Measurements from ENCODE around the gene COPG2. TPM values are rescaled to one million over a fixed set of nuclear protein-coding genes. Genes with fewer than 3 reads are reported as not detected.
"Not testable (repeated sequence)": the region's sequence is repeated elsewhere in the genome, so short reads cannot be mapped to it uniquely, and the experiment has no call there.

The COPG2 gene
- total RNA-seq, 1 experiment from 2014 or later: 13.9 TPM

GRCh38 chr7:130575110-130575509, 93.4 kb downstream of the COPG2 start:
- H3K27ac Mint-ChIP-seq (ENCODE audit: unreplicated experiment); H3K36me3 Mint-ChIP-seq (ENCODE audit: insufficient read depth, unreplicated experiment); H3K27me3 Mint-ChIP-seq (ENCODE audit: insufficient read depth, unreplicated experiment); H3K4me1 ChIP-seq; H3K4me1 Mint-ChIP-seq (ENCODE audit: low read depth, unreplicated experiment); intact Hi-C loops (cut with micrococcal nuclease; ENCODE audit: unreplicated experiment); BruUV-seq (replicated peaks); H3K4me3 Mint-ChIP-seq (ENCODE audit: unreplicated experiment); H3K4me3 ChIP-seq (ENCODE audit: low read depth, low read length); DNase-seq; H3K9me3 ChIP-seq; H3K36me3 ChIP-seq (ENCODE audit: control insufficient read depth, insufficient read depth, low read length); H3K27me3 ChIP-seq (replicated peaks; ENCODE audit: control insufficient read depth, insufficient read depth, low read length); POLR2A ChIA-PET: not testable (repeated sequence)
- H3K9me3 Mint-ChIP-seq (ENCODE audit: unreplicated experiment): peaks cover 21% of the 10 kb centered on the region
- CTCF ChIA-PET: interaction anchor here (0.7 kb wide), 1 partner anchor 23 kb away, joined by 3 read pairs; no protein-coding TSS in a partner anchor

- H3K4me1 ChIP-seq; BruUV-seq (replicated peaks); H3K4me1 Mint-ChIP-seq (ENCODE audit: low read depth, unreplicated experiment); H3K27ac Mint-ChIP-seq (ENCODE audit: unreplicated experiment); intact Hi-C loops (cut with micrococcal nuclease; ENCODE audit: unreplicated experiment); CTCF ChIA-PET; H3K36me3 ChIP-seq (ENCODE audit: control insufficient read depth, insufficient read depth, low read length); H3K4me3 ChIP-seq (ENCODE audit: low read depth, low read length); H3K9me3 ChIP-seq; POLR2A ChIA-PET; H3K27me3 ChIP-seq (replicated peaks; ENCODE audit: control insufficient read depth, insufficient read depth, low read length); H3K36me3 Mint-ChIP-seq (ENCODE audit: insufficient read depth, unreplicated experiment); H3K27me3 Mint-ChIP-seq (ENCODE audit: insufficient read depth, unreplicated experiment); DNase-seq; H3K4me3 Mint-ChIP-seq (ENCODE audit: unreplicated experiment): not testable (repeated sequence)
- peaks cover 17% of the 10 kb centered on the region for H3K9me3 Mint-ChIP-seq (ENCODE audit: unreplicated experiment)
Measured at GRCh38 chr7:130570144-130570543, 98.4 kb downstream of the COPG2 start.

DNA sequence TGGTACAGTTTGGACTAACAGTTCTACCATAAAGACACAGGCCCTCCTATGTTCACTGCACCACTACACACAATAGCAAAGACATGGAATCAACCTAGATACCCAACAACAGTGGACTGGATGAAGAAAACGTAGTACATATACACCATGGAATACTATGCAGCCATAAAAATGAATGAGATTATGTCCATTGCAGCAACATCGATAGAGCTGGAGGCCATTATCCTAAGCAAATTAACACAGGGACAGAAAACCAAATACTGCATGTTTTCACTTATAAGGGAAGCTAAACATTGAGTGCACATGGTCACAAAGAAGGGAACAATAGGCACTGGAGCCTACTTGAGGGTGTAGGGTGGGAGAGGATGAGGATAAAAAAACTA, 101.7 kb downstream of the COPG2 start:
- CTCF ChIA-PET: no interaction called here
- Mint-ChIP-seq H3K9me3 (ENCODE audit: unreplicated experiment) (peaks cover 21% of the 10 kb centered on the region), H3K27ac (ENCODE audit: unreplicated experiment) (no peak overlapping the region), H3K4me3 (ENCODE audit: unreplicated experiment) (no peak overlapping the region), H3K27me3 (ENCODE audit: insufficient read depth, unreplicated experiment) (peaks cover 3% of the 10 kb centered on the region), H3K36me3 (ENCODE audit: insufficient read depth, unreplicated experiment) (no peaks in the 10 kb centered on the region), H3K4me1 (ENCODE audit: low read depth, unreplicated experiment) (no peaks in the 10 kb centered on the region)
- intact Hi-C loops (cut with micrococcal nuclease; ENCODE audit: unreplicated experiment): no loop called here
- POLR2A ChIA-PET: no interaction called here
- Histone ChIP-seq H3K36me3 (ENCODE audit: control insufficient read depth, insufficient read depth, low read length) (no peaks in the 10 kb centered on the region), H3K27me3 (replicated peaks; ENCODE audit: control insufficient read depth, insufficient read depth, low read length) (no peaks in the 10 kb centered on the region; the same call in 1 of the 2 replicates), H3K9me3 (no peaks in the 10 kb centered on the region), H3K4me1 (no peaks in the 10 kb centered on the region), H3K4me3 (ENCODE audit: low read depth, low read length) (no peak overlapping the region)
- no peak for TF ChIP-seq CTCF (IDR thresholded peaks at IDR 0.05; ENCODE audit: insufficient read depth in 1 of 2, low read depth in 1 of 2, low read length in 1 of 2, severe bottlenecking in 1 of 2, unreplicated experiment in 1 of 2)
- BruUV-seq (replicated peaks): no TSS peak
- no peak for DNase-seq

DNA sequence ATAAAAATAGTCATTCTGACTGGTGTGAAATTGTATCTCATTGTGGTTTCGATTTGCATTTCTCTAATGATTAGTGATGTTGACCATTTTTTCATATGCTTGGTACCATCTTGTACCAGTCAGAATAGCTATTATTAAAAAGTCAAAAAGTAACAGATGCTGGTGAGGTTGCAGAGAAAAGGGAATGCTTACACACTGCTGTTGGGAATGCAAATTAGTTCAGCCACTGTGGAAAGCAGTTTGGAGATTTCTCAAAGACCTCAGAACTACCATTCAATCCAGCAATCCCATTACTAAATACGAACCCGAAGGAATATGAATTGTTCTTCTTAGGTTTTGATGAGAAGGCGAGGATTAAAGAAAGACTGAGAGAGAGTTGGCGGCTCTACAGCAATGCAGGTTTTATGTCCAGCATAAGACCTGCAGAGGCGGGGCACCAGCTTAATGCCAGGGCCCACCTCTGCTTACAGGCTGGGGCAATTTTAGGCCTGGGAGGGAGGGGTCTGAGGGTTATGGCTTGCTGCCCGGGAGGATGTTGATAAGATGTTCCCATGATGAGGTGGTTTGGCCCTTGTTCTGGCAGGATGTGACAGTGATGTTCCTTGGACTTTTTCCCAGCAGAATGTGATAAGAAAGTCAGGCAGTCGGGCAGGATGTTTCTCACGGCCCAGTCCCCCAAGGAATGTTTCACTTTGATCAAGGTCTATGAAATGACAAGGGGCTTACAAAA, 102.2 kb downstream of the COPG2 start:
- ChIA-PET CTCF (no interaction called here), POLR2A (no interaction called here)
- no peaks in the 10 kb centered on the region for H3K9me3 ChIP-seq
- peaks cover 3% of the 10 kb centered on the region for H3K27me3 Mint-ChIP-seq (ENCODE audit: insufficient read depth, unreplicated experiment)
- no TSS peak for BruUV-seq (replicated peaks)
- H3K4me1 ChIP-seq: no peaks in the 10 kb centered on the region
- no peaks in the 10 kb centered on the region for H3K36me3 ChIP-seq (ENCODE audit: control insufficient read depth, insufficient read depth, low read length)
- no peak for DNase-seq
- intact Hi-C loops (cut with micrococcal nuclease; ENCODE audit: unreplicated experiment): no loop called here
- no peak overlapping the region for H3K4me3 Mint-ChIP-seq (ENCODE audit: unreplicated experiment)
- H3K9me3 Mint-ChIP-seq (ENCODE audit: unreplicated experiment): peaks cover 21% of the 10 kb centered on the region
- TF ChIP-seq CTCF (IDR thresholded peaks at IDR 0.05; ENCODE audit: insufficient read depth in 1 of 2, low read depth in 1 of 2, low read length in 1 of 2, severe bottlenecking in 1 of 2, unreplicated experiment in 1 of 2): no peak
- no peaks in the 10 kb centered on the region for H3K36me3 Mint-ChIP-seq (ENCODE audit: insufficient read depth, unreplicated experiment)
- H3K4me3 ChIP-seq (ENCODE audit: low read depth, low read length): no peak overlapping the region
- H3K27me3 ChIP-seq (replicated peaks; ENCODE audit: control insufficient read depth, insufficient read depth, low read length): no peaks in the 10 kb centered on the region; the same call in 1 of the 2 replicates
- H3K4me1 Mint-ChIP-seq (ENCODE audit: low read depth, unreplicated experiment): no peaks in the 10 kb centered on the region
- no peak overlapping the region for H3K27ac Mint-ChIP-seq (ENCODE audit: unreplicated experiment)

Measured in Caco-2 (cell line).